Lung (tissue), 12 donors: ENCODE data around the gene SUSD4. TPM values are rescaled to one million over a fixed set of nuclear protein-coding genes. Genes with fewer than 3 reads are reported as not detected.

Experiments used
- ATAC-seq: fragments of 200-7000 bp; cut with Tn5 transposase; one replicate; pipeline ENCODE4 v1.9.1; 2020; ENCODE audit warnings: moderate number of reproducible peaks; ENCODE audit not compliant: insufficient read depth, low FRiP score
- DNase-seq, 3 donors: peaks; one replicate each; pipeline ENCODE4 v3.0.0-alpha.2; 2013 to 2017
- H3K27ac ChIP-seq, 2 donors: one replicate each; pipeline ENCODE4 v1.5.1; 2013; ENCODE audit warnings: mild to moderate bottlenecking in 2 of 2, moderate library complexity in 2 of 2, control low read depth in 1 of 2, inconsistent platforms in 1 of 2, low read depth in 1 of 2, low read length in 1 of 2
- H3K27me3 ChIP-seq, 3 donors: one replicate each; pipeline ENCODE4 v1.5.1; 2013; ENCODE audit warnings: low read length in 2 of 3; ENCODE audit not compliant: control insufficient read depth in 3 of 3, insufficient read depth in 3 of 3
- H3K36me3 ChIP-seq, 4 donors: one replicate each; pipeline ENCODE4 v1.5.1; 2013; ENCODE audit warnings: low read length in 4 of 4, mild to moderate bottlenecking in 1 of 4, moderate library complexity in 1 of 4; ENCODE audit not compliant: control insufficient read depth in 4 of 4, insufficient read depth in 4 of 4
- H3K4me1 ChIP-seq, 5 donors: one replicate each; pipeline ENCODE4 v1.5.1; 2013; ENCODE audit warnings: low read length in 5 of 5, mild to moderate bottlenecking in 2 of 5, moderate library complexity in 1 of 5; ENCODE audit not compliant: control insufficient read depth in 5 of 5, insufficient read depth in 5 of 5
- H3K4me3 ChIP-seq: one replicate; pipeline ENCODE4 v1.5.1; 2013; ENCODE audit warnings: mild to moderate bottlenecking, control low read depth, moderate library complexity
- H3K9ac ChIP-seq, 2 donors: one replicate each; pipeline ENCODE4 v1.5.1; 2013; ENCODE audit warnings: low read length in 2 of 2, control low read depth in 1 of 2; ENCODE audit not compliant: insufficient read depth in 1 of 2
- H3K9me3 ChIP-seq, 4 donors: one replicate each; pipeline ENCODE4 v1.5.1; 2013; ENCODE audit warnings: low read length in 3 of 4, mild to moderate bottlenecking in 1 of 4, moderate library complexity in 1 of 4; ENCODE audit not compliant: control insufficient read depth in 4 of 4, insufficient read depth in 3 of 4
- CTCF ChIP-seq: IDR thresholded peaks from 2 replicates; pipeline ENCODE4 v1.5.1; 2012; ENCODE audit warnings: mild to moderate bottlenecking; ENCODE audit errors: control extremely low read depth, extremely low read depth
- WGBS, 2 donors: extraction: QIAGEN DNeasy Blood & Tissue Kit; methylation state at CpG; one replicate each; pipeline ENCODE4 v1.1.7; 2013; 5-methylcytosine and 5-hydroxymethylcytosine counted together
- polyA plus RNA-seq, 2 donors: library from polyadenylated mRNA; stranded (reverse); fragments of 200-250 nt; gene quantifications; one replicate each; pipeline ENCODE4 v1.2.1, GENCODE V29; 2013
- total RNA-seq, 2 donors: library from RNA; depleted of rRNA in 1 of 2; stranded (reverse); fragments of >200 nt in 1 of 2; gene quantifications; one replicate each; pipeline ENCODE4 v1.2.1, GENCODE V29; 2014 to 2021
- donor health status: control.
- donor health status: control.
- donor health status: Bipolar disorder and iron deficiency.
- donor health status: healthy.
- donor health status: DM: yes; HTN: yes; CAD: no.

SUSD4 gene
- total and polyA plus RNA-seq, 4 donors: 2.8 to 17.0 (median 4.9) TPM

DNA sequence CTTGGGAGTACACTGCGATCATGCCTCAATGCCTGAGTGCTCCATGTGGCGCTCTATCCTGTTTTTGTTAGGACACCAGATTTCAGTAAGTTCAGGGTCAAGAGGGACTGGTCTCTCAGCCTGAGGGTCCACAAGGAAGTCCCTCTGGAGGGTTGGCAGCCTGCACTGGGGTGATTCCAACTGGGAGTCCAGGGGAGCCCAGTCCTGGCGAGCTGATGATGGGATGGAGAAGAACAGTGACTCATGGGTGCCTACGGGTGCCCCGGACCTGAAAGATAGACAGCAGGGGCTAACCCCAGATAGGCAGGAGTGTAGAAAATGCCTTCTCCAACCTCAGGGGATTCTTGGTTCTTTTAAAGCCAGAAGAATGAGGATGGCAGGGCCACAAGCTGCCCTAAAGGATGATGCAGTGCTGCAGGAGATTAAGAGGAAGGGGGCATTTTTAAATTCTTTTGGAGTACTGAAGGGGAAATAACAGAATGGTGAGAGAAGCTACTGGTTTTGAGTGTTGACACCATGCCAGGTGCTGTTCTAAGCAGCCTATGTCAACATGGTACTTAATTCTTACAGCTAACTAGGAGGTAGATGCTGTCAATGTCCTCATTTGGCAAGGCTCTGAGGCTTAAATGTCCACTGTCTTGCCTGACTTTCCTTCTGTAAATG lies 152.5 kb downstream of the SUSD4 start:
- Histone ChIP-seq H3K27ac (no peak overlapping the region), H3K4me3 (no peak overlapping the region), H3K36me3 (no peaks in the 10 kb centered on the region), H3K4me1 (peaks cover 0 to 9% (median 2%) of the 10 kb centered on the region in 5 donors), H3K9me3 (no peaks in the 10 kb centered on the region), H3K9ac (no peak overlapping the region), H3K27me3 (no peaks in the 10 kb centered on the region)
- 90 to 91% methylated on average over 5 of the region's 5 CpGs for WGBS, 2 donors
- no peak for DNase-seq
- ATAC-seq: no peak
- TF ChIP-seq CTCF: no peak

- H3K27me3 ChIP-seq: no peaks in the 10 kb centered on the region
- WGBS, 2 donors: 81 to 90% methylated on average over 3 of the region's 3 CpGs
Measured at GRCh38 chr1:223210788-223211120, 153.2 kb downstream of the SUSD4 start.

DNA sequence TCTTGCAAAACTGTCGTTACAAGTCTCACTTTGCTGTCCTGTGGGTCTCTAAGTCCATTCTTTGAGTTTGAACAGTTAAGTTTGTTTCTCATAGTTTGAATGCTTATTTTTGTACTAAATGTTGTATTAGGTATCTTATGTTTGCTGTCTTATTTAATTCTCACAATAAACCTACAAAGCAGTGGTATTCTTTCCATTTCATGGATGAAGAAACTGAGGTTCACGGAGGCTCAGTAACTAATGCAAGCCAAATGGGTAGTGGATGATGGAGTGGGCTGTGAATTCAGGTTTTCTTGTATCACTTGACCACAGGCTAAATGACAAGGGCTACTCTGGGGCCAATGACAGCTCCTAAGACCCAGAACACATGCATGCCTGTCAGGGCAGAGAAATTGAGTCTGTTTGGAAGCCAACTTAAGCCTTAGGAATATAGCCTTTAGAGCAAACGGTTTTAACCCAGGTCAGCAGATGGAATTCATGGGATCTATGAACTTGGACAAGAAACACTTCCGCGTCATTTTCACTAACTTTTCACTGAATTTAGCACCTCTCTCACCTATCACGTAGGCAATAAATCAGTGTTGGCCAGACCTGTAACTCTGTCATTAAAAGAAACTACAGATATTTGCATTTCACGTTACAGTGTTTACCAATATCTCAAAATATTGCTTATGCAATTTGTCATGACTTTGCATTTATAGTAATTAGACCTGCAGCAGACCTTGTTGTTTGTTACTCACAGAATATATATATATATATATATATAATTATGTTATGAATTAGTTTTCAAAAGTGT lies 153.8 kb downstream of the SUSD4 start:
- DNase-seq: no peak
- WGBS, 2 donors: 84 to 87% methylated on average over 7 of the region's 7 CpGs

More at GRCh38 chr1:223210788-223211120, 153.2 kb downstream of the SUSD4 start:
- Histone ChIP-seq H3K9me3 (no peaks in the 10 kb centered on the region), H3K4me3 (no peak overlapping the region), H3K27ac (no peak overlapping the region), H3K9ac (no peak overlapping the region), H3K4me1 (peaks cover 0 to 8% (median 2%) of the 10 kb centered on the region in 5 donors), H3K36me3 (no peaks in the 10 kb centered on the region)
- no peak for TF ChIP-seq CTCF
- DNase-seq: peak in 1 of 3 donors; percentile 29
- no peak for ATAC-seq

More for the DNA sequence above, 153.8 kb downstream of the SUSD4 start:
- Histone ChIP-seq H3K9me3 (no peaks in the 10 kb centered on the region), H3K27ac (no peak overlapping the region), H3K4me1 (peaks cover 0 to 8% (median 2%) of the 10 kb centered on the region in 5 donors), H3K27me3 (no peaks in the 10 kb centered on the region), H3K36me3 (no peaks in the 10 kb centered on the region), H3K4me3 (no peak overlapping the region), H3K9ac (no peak overlapping the region)
- no peak for ATAC-seq
- TF ChIP-seq CTCF: no peak
